GM19351 (cell line): ENCODE results near the gene C1R.
"Not testable (repeated sequence)": the region's sequence is repeated elsewhere in the genome, so short reads cannot be mapped to it uniquely, and the experiment has no call there.

Experiments
- ATAC-seq: cut with Tn5 transposase; IDR thresholded peaks from one replicate; pipeline ENCODE4 v1.9.1; 2021; ENCODE audit warnings: mild to moderate bottlenecking, moderate library complexity; ENCODE audit not compliant: unreplicated experiment

C1R gene

GRCh38 chr12:7039403-7039802 lies 52.8 kb downstream of the C1R start:
- no peak for ATAC-seq

- ATAC-seq = no peak
Measured at GRCh38 chr12:7038591-7038990, 53.7 kb downstream of the C1R start.

DNA sequence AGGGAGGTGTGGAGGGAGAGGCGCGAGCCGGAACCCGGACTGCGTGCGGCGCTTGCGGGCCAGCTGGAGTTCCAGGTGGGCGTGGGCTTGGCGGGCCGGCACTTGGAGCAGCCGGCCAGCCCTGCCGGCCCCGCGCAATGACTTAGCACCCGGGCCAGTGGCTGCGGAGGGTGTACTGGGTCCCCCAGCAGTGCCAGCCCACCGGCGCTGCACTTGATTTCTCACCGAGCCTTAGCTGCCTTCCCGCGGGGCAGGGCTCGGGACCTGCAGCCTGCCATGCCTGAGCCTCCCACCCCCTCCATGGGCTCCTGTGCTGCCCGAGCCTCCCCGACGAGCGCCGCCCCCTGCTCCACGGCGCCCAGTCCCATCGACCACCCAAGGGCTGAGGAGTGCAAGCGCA lies 54.8 kb downstream of the C1R start:
- ATAC-seq = not testable (repeated sequence)

DNA sequence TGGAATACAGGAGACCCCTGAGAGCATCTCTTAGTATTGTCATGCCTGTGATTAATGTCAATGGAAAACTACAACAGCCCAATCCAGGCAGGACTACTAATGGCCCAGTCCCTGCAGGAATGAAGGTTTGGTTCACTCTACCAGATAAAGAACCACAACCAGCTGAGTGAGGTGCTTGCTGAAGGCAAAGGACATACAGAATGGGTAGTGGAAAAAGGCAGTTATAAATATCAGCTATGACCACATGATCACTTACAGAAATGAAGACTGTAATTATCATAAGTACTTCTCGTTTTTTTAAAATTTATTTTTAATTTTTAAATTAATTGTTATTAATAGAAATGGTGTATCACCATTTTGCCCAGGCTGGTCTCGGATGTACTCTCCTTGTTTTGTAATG lies 56.8 kb downstream of the C1R start:
- no peak for ATAC-seq

DNA sequence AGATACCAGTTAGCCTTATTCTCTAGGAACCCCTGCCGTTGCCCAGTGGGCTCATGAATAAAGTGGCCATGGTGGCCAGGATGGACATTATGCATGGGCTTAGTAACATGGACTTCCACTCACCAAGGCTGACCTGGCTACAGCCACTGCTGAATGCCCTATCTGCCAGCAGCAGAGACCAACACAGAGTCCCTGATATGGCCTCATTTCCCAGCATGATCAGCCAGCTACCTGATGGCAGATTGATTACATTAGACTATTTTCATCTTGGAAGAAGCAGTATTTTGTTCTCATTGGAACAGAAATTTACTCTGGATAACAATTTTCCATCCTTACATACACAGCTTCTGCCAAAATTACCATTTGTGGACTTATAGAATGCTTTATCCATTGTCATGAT lies 57.8 kb downstream of the C1R start:
- ATAC-seq = no peak

DNA sequence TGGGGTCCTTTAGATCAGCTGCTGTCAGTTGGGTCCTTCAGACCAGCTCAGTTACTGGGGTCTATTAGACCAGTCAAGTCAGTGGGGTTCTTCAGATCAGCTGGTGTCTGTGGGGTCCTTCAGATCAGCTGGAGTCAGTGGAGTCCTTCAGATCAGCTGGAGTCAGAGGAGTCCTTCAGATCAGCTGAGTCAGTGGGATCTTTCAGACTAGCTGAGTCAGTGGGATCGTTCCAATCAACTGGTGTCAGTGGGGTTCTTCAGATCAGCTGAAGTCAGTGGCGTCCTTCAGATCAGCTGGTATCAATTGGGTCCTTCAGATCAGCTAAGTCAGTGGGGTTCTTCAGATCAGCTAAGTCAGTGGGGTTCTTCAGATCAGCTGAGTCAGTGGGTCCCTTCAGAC lies 59.3 kb downstream of the C1R start:
- ATAC-seq = no peak

DNA sequence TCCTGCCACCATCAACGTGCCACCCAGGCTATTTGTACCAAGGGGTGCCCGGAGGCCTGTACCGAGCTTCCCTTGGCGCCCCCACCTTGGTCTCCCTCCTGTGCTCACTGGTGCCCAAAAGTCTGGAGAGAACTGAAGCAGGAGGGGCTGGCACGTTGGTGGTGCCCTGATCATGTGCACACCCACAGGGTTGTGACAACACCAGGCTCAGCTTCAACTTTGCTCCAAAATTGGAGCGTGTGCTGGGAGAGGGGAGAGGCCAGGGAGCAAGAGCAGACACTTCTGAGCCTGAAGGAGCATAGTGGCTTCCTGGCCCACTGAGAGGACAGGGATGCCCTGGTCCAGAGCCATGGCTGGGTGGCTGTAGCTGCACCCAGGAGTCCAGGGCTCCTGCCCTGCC lies 60.9 kb downstream of the C1R start:
- ATAC-seq = no peak
